GM19238 (cell line): ENCODE measurements around the gene CACNG1.
"Not testable (repeated sequence)": the region's sequence is repeated elsewhere in the genome, so short reads cannot be mapped to it uniquely, and the experiment has no call there.

Experiments used
- DNase-seq: peaks from one replicate; pipeline ENCODE4 v3.0.0; 2011; ENCODE audit warnings: low spot score; ENCODE audit not compliant: insufficient read length

CACNG1 gene

GRCh38 chr17:67025216-67025792, 19.1 kb upstream of the CACNG1 start:
- no peak for DNase-seq

DNA sequence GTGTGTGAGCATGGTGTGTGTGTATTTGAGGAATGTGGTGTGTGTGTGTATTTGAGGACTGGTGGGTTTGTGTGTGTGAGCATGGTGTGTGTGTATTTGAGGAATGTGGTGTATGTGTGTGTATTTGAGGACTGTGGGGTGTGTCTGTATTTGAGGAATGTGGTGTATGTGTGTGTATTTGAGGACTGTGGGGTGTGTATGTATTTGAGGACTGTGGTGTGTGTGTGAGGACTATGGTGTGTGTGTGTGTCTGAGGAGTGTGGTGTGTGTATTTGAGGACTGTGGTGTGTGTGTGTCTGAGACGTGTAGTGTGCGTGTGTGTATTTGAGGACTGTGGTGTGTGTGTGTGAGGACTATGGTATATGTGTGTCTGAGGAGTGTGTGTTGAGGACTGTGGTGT, 18.0 kb upstream of the CACNG1 start:
- no peak for DNase-seq

- DNase-seq, result no peak
Measured at GRCh38 chr17:67027031-67027628, 17.2 kb upstream of the CACNG1 start.

- no peak for DNase-seq
Measured at GRCh38 chr17:67030641-67031040, 13.7 kb upstream of the CACNG1 start.

- DNase-seq, result no peak
Measured at GRCh38 chr17:67032382-67032781, 12.0 kb upstream of the CACNG1 start.

GRCh38 chr17:67032985-67033384, 11.4 kb upstream of the CACNG1 start:
- DNase-seq, result no peak

- no peak for DNase-seq
Measured at GRCh38 chr17:67033613-67034012, 10.7 kb upstream of the CACNG1 start.

DNA sequence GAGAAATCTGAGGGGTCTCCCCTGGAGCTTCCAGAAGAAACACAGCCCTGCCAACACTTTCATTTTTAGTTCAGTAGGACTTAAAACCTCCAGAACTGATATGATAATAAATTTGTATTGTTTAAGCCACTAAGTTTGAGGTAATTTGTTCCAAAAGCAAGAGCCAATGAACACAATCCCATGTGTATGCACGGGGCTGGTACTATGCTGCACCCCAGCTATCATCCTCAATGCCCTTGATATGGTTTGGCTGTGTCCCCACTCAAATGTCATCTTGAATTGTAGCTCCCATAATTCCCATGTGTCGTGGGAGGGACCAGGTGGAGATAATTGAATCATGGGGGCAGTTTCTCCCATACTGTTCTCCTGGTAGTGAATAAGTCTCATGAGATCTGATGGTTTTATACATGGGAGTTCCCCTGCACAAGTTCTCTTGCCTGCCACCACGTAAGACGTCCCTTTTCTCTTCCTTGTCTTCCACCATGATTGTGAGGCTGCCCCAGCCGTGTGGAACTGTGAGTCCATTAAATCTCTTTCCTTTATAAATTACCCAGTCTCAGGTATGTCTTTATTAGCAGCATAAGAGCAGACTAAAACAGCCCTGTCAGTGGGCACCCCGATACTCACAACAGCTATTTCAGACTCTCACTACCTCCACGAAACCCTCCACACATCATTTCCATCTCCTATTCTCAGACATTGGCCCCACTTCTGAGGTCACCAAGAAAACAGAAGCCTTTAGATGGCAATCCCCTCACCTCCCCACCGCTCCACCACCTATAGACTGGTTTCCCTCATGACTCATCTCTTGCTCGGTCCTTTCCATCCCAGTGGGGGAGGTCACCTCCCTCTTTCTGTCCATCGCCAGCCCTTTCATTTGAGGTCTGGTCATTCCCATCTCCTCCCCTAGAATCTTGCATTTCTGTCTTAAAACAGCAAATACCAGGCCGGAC, 8.9 kb upstream of the CACNG1 start:
- peak; percentile 52 for DNase-seq

DNA sequence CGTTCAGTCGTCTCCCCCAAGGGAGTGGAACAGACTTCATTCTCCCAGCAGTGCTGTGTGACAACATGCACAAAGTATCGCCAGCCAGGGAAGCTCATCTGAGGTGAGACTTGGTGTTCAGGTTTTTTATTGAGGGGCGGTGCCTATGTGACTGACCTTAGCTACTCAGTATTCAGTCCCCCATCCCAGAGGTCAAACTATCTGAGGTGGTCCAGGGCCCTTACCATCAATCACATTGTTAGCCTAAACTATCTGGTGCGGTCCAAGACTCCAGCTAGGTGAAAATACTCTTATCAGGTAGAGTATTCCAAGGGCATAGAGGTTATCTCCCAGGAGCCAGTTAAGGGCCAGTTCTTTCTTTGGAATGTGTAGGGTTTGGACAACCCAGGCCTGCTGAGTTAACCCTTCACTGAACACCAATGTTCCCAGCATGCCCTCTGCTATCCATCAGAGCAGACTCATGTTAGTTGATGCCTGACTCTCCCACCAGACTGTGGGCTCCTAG, 5.4 kb upstream of the CACNG1 start:
- no peak for DNase-seq

DNA sequence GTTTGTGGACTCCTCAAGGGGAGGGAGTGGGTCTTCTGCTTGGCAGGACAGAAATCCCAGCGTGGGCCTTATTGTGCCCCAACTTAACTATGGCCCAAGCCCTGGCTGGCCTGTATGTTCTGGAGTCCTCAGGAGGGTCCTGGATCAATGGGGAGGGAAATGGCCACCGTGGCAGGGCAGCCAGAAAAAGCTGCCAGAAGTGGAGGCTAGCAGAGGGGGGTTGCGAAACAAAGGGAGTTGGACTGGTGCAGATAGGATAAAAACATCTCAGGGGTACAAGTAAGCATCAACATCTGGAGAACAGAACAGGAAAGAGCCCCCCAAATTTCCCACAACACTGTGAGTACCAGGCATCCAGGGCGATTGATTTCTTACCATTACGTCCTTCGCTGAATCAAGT, 3.7 kb upstream of the CACNG1 start:
- no peak for DNase-seq

DNA sequence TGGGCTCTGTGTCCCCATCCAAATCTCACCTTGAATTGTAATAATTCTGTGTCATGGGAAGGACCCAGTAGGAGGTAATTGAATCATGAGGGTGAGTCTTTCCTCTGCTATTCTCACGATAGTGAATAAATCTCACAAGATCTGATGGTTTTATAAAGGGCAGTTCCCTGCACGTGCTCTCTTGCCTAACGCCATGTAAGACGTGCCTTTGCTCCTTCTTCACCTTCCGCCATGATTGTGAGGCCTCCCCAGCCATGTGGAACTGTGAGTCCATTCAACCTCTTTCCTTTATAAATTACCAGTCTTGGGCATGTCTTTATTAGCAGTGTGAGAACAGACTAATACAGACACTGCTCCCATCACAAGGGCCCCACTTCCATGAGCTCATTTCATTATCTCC, 3.2 kb upstream of the CACNG1 start:
- DNase-seq, result not testable (repeated sequence)

- no peak for DNase-seq
Measured at GRCh38 chr17:67041531-67041930, 2.8 kb upstream of the CACNG1 start.

DNA sequence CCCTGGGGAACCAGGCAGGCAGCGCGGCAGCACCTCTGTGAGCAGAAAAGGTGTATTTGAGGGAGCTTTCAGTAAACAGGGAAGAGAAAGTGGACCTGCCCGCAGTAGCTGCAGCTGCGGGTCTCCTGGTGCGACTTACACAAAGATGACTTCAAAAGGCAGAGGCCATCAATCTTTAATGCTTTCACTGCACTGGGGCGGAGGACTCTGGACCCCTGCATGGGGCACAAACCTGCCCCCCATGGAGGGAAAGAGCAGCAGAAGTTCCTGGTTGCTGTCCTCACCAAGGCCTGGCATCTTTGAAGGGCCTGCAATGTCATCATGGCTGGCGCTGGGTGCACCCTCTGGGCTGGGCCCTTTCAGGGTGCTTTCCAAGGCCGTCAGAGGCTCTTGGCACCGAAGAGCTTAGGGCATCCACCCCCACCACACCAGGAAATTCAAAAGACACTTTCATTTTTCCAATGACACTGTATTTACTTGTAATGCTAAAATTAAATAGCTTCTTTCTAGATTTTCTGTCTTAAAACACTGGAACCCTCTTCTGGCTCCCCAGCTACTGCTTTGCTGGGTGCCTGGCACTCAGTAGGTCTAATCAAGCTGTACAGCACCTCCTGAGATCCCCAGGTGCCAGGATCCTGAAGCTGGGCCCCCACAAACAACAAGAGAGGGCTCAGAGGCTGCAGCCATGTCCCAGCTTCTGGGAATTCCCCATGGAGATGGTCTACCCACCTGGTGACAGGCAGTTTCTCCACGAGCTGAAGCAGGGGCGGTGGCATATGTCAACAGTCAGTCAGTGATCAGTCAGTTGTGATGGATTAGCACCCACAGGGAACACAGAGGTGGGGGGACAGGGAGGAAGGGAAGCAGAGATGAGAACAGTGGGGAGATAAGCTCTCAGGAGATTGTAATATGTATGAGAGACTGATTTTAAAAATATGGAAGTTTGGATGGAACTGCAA, 2.1 kb upstream of the CACNG1 start:
- no peak for DNase-seq

DNA sequence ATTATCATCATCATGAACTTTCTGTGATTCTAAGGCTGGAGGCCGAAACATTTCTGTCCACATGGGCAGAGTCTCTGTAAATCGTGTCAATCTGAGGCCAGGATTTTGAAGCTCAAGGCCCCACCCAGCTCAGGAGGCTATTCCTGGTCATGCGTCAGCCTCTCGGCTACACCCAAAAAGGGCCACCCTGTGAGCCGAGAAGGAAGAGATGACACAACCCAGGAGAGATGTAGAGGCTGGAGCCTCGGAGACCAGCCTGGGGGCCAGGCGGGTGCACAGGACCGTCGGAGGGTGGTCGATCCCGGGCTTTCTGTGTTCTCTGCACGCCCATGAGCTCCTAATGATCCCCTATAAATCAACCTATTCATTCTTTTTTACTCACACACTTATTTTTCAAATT, 1.1 kb upstream of the CACNG1 start:
- DNase-seq, result no peak

GRCh38 chr17:67044940-67045339, 586 bp downstream of the CACNG1 start:
- DNase-seq, result no peak

DNA sequence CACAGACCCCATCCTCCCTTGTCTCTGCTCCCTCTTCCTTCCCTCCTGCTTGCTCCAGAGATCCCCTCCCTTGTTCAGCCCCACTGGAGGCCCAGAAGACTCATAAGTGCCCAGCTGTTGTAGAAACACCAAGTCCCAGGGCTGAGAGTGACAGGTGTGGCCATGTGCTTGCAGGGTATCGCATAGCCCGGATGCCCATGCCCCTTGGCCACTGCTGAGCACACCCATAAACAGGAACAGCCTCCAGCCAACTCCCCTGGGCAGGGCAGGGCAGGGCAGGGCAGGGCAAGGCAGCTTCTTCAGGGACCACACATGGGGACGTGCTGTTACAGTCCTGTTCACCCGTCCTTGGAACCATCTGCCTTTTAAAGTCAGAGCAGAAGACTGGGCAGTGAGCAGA, 2.0 kb downstream of the CACNG1 start:
- DNase-seq, result no peak

- no peak for DNase-seq
Measured at GRCh38 chr17:67047382-67047781, 3.0 kb downstream of the CACNG1 start.

GRCh38 chr17:67049025-67049739, 4.8 kb downstream of the CACNG1 start:
- no peak for DNase-seq

DNA sequence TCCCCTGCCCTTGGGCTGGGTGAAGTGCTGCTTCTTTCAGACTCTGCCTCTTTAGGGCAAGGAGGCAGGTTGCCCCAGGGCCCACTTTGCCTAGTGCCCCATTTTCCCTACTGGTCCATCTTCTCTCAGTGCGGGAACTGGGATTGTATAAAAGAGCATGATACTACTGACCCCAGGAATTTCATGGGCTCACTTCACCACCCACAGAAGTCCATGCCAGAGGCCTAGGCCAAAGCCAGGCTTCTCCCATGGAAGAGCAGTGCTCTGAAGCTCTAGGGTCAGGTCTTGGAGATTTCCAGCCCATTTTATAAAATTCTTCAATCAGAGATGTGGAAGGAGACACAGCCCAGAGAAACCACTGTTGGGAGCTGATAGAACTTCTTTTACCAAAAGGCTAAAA, 5.7 kb downstream of the CACNG1 start:
- no peak for DNase-seq

DNA sequence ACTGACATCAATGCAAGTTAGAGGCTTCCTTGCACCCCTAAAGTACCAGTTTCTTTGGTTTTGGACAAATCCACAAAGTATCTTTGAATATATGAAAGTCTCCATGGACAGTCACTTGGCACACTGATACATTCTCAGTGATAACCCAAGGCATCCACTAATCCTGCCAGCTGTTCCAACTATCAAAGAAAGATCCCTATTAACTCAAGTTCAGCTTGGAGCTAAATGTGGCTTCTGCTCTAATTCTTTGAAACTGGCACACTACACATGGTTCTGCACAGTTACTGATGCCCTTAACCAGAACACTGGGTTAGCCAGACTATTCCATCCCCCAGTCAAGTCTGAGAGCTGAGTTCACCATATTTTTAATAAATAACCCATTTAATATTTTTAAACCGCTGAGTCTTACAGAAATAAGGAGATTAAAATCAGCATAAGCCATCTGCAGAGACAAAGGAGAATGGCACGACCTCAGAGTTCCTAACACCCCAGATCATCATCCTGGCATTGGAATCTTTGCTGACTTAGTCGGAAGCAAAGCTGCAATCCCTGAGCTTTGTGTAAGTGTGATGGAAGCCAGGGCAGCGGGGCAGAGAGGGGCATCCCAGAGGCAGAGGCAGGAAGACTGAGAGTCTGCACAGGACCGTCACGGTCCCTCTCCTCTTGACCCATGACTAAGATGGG, 6.3 kb downstream of the CACNG1 start:
- DNase-seq, result no peak
